ENCODE data around the gene FRAT2.

- TF ChIP-seq, protein P1, sequence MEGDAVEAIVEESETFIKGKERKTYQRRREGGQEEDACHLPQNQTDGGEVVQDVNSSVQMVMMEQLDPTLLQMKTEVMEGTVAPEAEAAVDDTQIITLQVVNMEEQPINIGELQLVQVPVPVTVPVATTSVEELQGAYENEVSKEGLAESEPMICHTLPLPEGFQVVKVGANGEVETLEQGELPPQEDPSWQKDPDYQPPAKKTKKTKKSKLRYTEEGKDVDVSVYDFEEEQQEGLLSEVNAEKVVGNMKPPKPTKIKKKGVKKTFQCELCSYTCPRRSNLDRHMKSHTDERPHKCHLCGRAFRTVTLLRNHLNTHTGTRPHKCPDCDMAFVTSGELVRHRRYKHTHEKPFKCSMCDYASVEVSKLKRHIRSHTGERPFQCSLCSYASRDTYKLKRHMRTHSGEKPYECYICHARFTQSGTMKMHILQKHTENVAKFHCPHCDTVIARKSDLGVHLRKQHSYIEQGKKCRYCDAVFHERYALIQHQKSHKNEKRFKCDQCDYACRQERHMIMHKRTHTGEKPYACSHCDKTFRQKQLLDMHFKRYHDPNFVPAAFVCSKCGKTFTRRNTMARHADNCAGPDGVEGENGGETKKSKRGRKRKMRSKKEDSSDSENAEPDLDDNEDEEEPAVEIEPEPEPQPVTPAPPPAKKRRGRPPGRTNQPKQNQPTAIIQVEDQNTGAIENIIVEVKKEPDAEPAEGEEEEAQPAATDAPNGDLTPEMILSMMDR (IDR thresholded peaks at IDR 0.05): no peak
- no peak for TF ChIP-seq POLR2AphosphoS5 (IDR thresholded peaks at IDR 0.05)
- no peak for TF ChIP-seq POLR2A (IDR thresholded peaks at IDR 0.05; ENCODE audit: low read depth)
- TF ChIP-seq EP300 (IDR thresholded peaks at IDR 0.05): no peak
Observed at GRCh38 chr10:97323501-97323900, 11.0 kb downstream of the FRAT2 start.

Data from esophagus muscularis mucosa (tissue), 4 donors.